HL-60/S4 (cell line): ENCODE results near the gene TOMM22.
"Not testable (repeated sequence)": the region's sequence is repeated elsewhere in the genome, so short reads cannot be mapped to it uniquely, and the experiment has no call there.

Source experiments
- in situ Hi-C: fragments of 300-500 bp; cut with MboI; formaldehyde crosslinking; loops from 2 replicates; pipeline ENCODE4 v1.14.3; 2022; ENCODE audit warnings: low sequenced_read_pairs

TOMM22 gene

GRCh38 chr22:38681582-38682335 is at the start of gene TOMM22:
TOMM22 (plus strand) TSS chr22:38681957; CDS start chr22:38681979, 22 bp downstream.
- in situ Hi-C loops = no loop called here

GRCh38 chr22:38632528-38632927 is 49.2 kb upstream of the TOMM22 start:
- in situ Hi-C loops = no loop called here

DNA sequence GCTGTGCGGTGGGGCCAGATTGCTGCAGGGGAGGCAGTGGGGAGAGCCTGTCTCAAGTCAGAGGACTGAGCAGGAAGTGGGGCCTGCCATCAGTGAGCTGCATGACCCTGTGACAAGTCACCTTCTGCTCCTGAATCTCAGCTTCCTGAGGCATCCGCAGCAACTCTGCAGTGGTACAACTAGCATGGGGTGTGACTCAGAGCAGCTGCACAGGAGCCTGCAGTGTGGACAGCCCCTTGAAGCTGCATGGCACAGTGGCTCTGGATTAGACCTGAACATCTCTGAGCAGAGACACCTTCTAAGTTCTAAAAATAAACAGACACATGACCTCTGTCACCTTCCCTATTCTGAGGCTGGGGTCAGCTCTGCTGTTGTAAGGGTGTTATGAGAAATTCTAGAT is 43.5 kb upstream of the TOMM22 start:
- in situ Hi-C loops = no loop called here

DNA sequence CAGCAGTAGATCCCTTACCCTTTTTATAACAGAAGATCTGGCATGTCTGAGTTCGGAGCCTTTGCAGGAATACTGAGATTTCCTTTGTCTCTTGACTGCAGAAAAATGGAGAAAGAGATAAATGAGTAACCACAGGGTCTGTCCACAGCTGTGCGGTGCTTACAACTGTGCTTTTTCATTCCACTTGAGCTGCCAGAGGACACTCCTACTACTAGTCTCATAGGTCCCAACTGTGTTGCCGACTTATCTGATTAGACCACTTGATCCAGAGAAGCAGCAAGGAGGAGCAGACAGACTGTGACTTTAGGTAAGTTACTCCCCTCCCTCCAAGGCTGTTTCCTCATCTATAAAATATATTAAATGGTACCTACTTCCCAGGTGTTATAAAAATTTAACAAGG is 43.0 kb upstream of the TOMM22 start:
- in situ Hi-C loops = no loop called here

GRCh38 chr22:38641476-38642040 is 40.2 kb upstream of the TOMM22 start:
- in situ Hi-C loops = no loop called here

GRCh38 chr22:38644245-38644644 is 37.5 kb upstream of the TOMM22 start:
- in situ Hi-C loops = not testable (repeated sequence)

DNA sequence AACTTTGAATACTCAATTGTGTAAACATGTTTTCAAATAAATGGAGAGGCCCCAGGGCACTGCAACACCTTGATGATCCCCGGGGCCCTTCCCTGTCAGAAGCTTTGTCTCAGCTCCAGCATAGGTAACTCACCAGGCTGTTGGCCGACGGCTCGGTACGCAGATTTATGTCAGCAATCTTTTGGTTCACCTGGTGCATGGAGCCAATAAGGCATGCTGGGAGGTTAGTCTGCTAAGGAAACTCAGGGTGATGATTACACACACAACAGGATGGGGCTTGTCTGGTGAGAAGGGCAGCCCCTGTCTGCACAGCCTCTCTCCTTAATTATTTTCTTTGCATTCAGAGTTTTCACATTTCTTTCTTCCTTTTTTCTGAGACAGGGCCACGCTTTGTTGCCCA is 36.3 kb upstream of the TOMM22 start:
- in situ Hi-C loops = no loop called here

DNA sequence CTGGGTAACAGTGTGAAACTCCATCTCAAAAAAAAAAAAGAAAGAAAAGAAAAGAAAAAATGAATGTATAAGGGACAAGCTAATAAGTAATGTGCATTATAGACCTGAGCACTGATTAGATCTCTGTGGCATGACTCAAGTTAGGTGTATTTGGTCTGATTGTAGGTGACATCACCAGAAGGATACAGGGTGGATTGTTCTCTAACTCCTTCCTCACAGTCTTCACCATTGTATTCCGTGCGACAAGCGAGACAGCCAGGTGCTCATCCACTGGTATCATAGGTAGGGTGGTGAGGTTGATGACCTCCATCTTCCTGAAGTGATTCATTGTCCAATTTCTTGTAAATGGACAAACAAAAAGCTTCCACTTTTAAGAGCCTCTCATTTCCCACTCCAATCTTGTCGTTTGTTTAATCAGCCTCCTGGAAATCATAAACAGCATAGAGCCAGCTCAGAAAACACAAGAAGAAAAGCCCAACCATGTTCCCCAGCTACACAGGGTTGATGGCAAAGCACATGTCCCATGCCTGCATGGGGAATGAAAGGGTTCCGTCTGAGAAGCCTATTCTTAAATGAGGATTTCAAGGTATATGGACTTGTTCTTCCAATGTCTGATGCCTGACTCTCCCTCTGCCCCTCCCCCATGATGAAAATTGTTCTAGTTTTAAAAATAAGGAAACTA is 31.8 kb upstream of the TOMM22 start:
- in situ Hi-C loops = no loop called here

DNA sequence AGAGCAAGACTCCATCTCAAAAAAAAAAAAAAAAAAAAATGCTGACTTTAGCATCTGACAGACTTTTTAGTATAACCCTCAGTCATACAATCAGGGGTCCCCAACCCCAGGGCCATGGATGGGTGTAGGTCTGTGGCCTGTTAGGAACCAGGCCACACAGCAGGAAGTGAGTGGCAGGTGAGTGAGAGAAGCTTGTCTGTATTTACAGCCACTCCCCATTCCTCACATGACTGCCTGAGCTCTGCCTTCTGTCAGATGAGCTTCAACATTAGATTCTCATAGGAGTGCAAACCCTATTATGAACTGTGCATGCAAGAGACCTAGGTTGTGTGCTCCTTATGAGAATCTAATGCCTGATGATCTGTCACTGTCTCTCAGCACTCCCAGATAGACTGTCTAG is 28.9 kb upstream of the TOMM22 start:
- in situ Hi-C loops = no loop called here

GRCh38 chr22:38653741-38654140 is 28.0 kb upstream of the TOMM22 start:
- in situ Hi-C loops = no loop called here

- in situ Hi-C loops = no loop called here
Observed at GRCh38 chr22:38655519-38656255, 26.1 kb upstream of the TOMM22 start.

DNA sequence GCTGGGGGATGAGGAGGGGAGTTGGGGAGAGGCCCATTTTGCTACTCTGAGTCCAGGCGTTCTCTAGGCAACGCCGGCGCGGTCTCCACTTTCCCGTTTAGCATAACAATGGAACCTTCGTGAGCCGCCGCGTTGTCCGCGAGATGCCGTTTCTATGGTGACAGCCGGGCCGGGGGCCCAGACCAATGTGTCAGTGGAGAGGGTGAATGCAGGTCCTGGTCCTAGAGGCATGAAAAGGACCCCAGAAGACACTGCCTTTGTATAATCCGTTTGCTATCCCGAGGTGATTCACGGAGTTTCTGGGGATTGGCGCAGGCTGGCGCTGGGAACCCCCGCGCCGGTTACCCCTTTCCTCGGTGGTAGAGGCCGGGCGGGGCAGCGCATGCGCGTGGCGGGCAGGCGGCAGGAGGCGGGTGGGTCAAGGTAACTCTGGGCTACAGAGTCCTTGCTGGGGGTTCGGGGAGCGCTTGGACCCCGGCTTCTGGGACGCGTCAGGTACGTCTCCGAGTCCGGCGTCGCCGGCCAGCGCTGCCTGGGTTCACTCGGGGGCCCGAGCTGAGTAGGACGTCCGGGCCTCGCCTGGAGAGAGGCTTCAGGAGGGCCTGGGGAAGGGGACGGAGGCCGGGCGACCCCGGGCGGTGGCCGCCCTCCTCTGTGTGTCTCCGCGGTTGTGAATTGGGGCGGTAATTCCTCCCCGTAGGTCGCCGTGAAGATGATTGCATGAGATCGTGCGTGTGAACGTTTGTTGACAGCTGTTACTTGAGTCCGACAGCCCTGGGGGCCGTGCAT is 25.3 kb upstream of the TOMM22 start, which contains the start of the genes CBY1 and FAM227A:
TSS of gene CBY1 (plus strand) at position 383 of the 789 bp plus-strand sequence. CDS start 11,417 bp downstream, outside the sequence.
TSS of gene FAM227A (minus strand) at position 137 of the 789 bp plus-strand sequence. CDS start 6,224 bp downstream, outside the sequence.
- in situ Hi-C loops = no loop called here

DNA sequence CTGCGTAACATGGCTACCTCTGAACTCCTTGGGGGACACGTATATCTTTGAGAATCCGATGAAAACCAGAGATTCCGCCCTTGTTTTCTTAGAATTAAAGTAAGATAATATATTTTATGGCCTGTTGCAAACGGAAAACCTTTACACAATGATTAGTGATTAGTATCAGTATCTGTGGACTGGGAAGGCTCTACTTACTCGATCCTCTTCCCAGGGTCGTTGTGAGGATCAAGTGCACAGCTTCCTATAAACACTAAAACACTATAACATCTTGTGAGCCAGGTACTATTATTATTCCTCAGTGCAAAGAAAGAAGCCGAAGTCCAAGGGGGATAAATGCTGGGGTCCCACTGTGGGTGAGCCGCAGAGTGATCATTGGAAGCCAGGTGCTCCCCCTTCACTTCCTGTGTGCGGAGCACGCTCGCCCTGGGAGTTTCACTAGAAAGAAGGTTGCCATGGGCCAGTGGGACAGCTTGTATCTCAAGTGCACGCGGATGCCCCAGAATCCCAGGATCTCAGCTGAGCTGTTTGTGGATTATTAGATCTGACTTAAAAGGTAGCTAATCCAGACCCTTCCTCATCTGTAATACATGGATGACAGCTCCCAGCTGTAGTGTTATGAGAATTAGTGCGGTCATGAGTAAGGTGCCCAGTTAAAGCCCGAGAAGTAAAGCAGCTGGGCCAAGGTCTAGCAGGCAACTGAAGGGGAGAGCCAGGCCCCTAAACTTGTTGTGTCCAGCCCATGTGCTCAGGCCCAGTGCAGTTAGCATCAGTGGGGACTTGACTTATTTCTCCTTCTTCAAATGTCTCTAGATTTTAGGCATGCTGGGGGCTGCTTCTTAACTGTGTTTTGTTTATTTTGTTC is 24.5 kb upstream of the TOMM22 start:
- in situ Hi-C loops = no loop called here

DNA sequence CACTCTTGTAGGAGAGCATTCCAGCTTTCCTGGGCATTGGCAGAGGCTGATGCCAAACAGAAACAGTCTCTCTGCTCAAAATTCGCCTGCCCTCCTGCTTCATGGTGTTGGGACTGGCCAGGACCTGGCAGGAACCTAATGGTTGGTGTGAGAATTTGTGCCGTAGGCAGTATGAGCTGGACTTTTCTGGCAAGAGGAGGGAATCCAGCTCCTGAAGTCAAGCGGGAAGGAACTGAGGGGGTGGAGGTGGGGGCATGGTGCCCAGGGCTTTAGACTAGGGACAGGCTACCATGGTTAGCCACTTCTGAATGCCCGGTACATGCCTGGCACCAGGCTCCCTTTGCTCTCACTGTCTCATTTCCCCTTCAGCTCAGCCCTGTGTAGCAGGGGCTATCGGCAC is 6.9 kb upstream of the TOMM22 start:
- in situ Hi-C loops = no loop called here

DNA sequence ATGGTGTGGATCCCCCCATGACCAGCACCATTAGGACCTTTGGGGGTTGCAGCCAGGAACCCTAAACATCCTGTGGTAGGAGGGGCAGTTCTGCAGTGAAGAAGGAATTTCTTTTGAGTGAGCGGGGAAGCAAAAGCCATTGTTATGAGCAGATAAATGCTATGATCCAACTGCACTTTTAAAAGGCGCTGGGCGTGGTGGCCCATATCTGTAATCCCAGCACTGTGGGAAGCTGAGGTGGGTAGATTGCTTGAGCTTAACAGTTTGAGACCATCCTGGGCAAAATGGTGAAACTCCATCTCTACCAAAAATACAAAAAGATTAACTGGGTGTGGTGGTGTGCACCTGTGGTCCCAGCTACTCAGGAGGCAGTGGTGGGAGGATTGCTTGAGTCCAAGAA is 5.9 kb upstream of the TOMM22 start:
- in situ Hi-C loops = no loop called here

- in situ Hi-C loops = no loop called here
Observed at GRCh38 chr22:38684895-38685294, 3.1 kb downstream of the TOMM22 start.

- in situ Hi-C loops = no loop called here
Observed at GRCh38 chr22:38685761-38686160, 4.0 kb downstream of the TOMM22 start.

- in situ Hi-C loops = no loop called here
Observed at GRCh38 chr22:38689651-38690050, 7.9 kb downstream of the TOMM22 start.

- in situ Hi-C loops = no loop called here
Observed at GRCh38 chr22:38694049-38694448, 12.3 kb downstream of the TOMM22 start.
